Stomach (tissue), 4 donors: ENCODE measurements around the gene ACOX2.

Experiments used
- EP300 ChIP-seq: sonication (generic); formaldehyde crosslinking; IDR thresholded peaks from one replicate; pipeline ENCODE4 v1.6.1; 2017; ENCODE audit warnings: antibody characterized with exemption
- TF ChIP-seq, protein P1 (sequence below), 7 experiments: fragments of 450-650 bp in 4 of 7; fragments of 200-600 bp in 3 of 7; sonication (generic) in 3 of 7; IDR thresholded peaks; one replicate each; pipeline ENCODE4 v1.5.1; 2016 to 2019; ENCODE audit warnings: antibody characterized with exemption in 7 of 7, control low read depth in 2 of 7, mild to moderate bottlenecking in 1 of 7

DNA sequence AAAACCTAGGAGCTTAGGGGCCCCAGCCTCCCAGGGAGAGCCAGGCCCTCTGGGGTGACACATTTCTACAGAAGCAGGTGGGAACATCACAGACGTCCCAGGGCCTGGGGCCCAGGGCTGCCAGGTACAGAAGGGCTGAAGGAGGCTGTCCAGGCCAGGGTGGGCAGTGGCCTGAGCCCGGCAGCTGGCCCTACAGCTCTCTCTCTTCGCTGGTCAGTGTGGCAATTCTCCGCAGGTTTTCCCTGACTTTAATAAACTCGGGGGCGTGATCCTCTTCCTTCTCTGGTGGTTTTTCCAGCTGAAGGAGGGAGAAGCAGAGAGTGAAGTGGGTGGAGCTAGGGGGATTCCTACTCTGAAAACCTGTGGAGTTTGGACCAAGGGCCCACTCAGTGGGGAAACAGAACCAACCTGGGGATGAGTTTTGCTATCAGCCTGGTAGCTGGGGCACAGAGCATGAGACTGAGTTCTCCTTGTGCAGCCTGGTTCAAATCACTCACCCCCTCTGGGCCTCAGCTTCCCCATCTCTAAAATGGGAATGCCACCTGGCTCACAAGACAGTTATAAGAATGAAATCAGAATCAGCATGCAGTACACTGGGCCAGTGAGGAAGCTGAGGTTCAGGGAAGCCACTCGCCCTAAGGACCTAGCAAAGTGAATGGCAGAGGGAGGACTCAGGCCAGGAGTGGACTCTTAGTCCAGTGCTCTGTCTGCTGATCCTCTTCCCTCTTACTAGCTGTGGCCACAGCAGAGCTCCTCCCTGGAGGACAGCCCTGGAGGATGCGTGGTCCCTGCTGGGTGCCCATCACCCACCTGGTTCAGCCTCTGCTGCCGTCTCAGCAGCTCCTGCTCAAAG lies 29.6 kb upstream of the ACOX2 start:
- TF ChIP-seq, protein P1, sequence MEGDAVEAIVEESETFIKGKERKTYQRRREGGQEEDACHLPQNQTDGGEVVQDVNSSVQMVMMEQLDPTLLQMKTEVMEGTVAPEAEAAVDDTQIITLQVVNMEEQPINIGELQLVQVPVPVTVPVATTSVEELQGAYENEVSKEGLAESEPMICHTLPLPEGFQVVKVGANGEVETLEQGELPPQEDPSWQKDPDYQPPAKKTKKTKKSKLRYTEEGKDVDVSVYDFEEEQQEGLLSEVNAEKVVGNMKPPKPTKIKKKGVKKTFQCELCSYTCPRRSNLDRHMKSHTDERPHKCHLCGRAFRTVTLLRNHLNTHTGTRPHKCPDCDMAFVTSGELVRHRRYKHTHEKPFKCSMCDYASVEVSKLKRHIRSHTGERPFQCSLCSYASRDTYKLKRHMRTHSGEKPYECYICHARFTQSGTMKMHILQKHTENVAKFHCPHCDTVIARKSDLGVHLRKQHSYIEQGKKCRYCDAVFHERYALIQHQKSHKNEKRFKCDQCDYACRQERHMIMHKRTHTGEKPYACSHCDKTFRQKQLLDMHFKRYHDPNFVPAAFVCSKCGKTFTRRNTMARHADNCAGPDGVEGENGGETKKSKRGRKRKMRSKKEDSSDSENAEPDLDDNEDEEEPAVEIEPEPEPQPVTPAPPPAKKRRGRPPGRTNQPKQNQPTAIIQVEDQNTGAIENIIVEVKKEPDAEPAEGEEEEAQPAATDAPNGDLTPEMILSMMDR (IDR thresholded peaks at IDR 0.05), result no peak
- no peak for TF ChIP-seq EP300
